Activated CD4-positive, alpha-beta T cell treated with anti-CD3 and anti-CD28 coated beads, Interleukin-2, amount 50 U/mL, for 1 hour (primary cell): ENCODE data around the gene TBL3.

Source experiments
- DNase-seq: peaks from one replicate; pipeline ENCODE4 v3.0.0-alpha.2; 2020

The TBL3 gene

DNA sequence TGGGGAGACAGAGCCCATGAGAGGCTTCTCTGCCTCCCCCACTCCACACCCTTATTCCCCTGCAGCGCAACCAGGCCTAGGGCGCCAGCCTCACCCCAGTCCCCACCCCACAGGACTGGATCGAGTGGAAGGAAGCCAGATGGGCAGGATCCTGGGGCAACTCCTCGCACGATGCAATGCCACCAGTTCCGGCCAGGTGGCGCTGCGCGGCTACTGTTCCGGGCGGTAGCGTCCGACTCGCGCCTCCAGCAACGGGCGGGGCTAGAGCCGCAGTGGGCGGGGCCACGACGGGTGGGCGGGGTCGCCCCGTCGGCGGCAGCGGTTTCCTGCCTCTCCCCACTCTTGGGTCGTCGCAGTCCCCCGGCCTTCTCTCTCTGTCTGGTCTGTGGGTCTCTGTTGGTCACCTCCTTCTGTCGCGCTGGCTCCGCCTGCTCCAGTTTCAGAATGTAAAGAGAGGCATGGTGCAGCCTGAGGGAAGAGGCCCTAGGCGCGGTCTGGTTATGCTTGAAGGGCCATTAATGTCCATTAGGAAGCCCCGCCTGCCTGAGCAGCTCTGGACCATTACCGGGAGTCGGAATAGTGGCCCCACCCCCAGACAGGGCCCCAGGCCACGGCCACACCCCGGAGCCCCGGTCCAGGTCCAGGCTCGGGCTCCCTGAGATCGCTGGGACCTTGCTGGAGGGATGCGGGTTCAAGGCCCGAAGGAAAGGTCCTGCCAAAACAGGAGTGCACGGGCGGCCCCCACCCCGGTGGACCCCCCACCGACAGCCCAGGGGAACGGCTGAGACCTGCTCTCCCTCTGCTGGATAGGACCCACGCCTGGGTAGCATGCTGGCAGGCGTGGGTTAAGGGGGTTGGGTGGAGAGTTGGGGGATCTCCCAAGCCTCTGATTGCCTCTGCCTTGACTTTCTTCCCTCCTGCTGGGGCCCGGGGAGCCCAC, 51.5 kb downstream of the TBL3 start:
- peak; percentile 95 for DNase-seq

DNA sequence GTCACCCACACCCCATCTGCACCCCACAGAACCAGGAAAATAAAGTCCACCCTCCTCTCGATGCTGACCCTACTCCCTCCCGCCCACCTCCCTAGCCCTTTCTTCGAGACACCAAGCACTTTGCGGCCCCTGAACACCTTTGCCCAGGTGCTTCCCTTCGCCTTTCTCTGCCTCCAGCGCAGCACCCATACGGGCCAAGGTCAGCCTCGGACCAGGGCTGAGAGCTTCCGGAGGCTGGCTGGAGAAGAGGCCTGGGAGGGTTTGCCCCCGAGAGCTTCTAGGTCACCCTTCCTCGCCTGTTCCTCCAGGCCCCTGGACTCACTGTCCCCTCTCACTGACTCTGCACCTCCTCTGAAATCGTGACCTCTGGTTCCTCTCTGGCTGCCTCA, 52.2 kb downstream of the TBL3 start:
- DNase-seq: no peak

DNA sequence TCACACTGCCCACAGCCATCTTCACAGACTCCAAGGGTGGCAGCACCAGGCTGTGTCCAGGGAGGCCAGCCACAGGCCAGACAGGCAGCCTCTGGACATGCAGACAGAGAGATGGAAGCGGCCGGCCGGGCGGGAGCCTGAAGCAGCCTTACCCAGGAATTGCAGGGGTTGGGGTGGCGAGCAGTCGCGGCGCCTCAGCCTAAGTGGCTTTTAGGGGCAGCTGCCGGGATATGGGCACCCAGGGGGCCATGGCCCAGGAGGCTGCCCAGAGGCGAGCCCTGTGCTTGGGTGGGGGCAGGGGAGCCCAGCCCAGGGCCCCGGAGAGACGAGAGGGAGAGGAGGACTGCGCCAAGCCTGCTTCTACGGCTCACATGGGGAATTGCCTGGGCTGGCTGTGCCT, 53.4 kb downstream of the TBL3 start:
- DNase-seq: no peak

DNA sequence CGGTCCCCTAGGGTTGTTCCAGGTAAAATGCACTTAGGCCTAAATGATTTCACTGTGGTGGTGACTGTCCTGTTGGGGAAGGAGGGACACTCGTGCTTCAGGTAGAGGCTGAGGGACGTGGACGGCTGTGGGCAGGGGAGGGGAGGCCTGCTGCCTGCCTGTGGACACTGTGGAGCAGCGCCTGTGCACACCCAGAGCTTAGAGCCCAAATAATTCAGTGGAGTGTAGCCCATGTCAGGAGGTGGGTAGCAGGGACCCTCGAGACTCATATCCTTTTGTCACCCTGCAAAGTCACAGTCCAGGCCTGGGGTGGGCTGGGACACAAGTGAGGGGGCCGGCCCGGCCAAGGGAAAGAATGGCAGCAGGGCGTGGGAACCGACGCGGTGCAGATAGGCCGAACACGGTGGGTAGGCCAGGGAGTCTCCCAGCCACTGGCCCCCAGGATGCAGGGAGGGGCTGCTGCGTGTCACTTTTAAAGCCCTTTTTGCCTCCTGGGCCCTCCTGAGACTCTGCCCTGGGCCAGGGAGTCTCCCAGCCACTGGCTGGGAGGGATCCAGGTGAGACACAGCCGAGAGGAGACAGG, 54.1 kb downstream of the TBL3 start:
- DNase-seq: no peak

DNA sequence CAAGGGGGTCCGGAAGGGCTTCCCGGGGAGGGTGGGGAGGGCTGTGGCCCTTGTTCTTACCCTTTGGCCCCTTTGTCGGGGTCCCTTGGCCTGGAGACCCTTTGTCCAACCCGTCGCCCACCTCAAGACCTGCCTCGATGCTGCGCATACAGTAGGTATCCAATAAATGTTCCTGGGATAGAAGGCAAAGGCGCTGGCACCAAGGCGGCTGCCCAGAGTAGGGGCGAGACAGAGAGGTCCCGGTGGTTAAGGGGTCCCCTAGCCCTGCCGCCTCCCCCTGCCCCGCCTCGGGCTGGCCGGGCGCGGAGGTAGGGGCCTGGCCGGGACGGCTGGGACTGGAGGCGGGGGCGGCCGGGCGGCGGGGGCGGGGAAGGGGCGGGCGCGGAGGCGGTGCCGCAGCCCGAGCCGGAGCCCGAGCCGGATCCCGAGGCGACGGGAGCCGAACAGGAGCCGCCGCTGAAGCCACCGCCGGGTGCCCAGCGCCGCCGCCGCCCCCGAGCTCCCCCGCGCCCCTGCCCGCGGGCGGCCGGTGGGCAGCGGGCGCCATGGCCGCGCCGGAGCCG, 54.7 kb downstream of the TBL3 start, which contains the start of gene NHERF2:
NHERF2 (plus strand) TSS at position 442 of the 563 bp plus-strand sequence; CDS start at position 546, 104 bp downstream.
- no peak for DNase-seq

DNA sequence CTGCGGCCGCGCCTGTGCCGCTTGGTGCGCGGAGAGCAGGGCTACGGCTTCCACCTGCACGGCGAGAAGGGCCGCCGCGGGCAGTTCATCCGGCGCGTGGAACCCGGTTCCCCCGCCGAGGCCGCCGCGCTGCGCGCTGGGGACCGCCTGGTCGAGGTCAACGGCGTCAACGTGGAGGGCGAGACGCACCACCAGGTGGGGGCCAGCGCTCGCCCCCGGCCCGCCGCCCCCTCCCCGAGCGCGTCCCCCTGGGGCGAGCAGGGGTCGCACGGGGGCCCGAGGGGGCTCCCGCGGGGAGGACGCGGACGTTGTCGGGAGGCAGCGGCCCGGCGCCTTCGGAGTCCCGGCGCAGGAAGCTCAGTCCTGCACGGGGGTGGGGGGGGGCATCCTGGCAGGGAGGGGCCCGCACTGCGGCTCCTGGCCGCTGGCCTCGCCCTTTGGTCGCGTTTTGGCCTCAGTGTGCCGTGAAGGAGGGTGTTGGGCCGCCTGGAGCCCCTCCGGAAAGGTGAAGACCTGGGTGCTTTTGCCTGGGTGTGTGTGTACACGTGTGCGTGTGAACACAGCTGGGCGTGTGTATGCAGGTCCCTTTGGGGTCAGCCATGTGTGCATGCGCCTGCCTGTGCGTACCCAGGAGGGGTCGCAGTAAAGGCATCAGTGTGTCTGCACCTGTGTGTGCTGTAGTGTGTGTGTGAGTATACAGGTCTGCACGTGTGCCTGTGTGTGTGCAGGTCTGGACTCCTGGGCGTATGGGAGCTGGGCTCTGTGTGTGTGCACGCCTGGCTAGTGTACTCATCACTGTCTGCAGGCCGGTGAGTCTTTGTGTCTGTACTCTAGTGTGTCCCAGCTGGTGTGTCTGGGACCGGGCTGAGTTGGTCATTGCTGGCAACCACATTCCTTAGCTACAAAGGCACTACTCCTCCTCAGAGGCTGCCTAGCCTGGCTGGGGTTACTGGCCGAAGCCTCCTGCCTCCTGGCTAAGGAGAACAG, 55.5 kb downstream of the TBL3 start:
- no peak for DNase-seq

DNA sequence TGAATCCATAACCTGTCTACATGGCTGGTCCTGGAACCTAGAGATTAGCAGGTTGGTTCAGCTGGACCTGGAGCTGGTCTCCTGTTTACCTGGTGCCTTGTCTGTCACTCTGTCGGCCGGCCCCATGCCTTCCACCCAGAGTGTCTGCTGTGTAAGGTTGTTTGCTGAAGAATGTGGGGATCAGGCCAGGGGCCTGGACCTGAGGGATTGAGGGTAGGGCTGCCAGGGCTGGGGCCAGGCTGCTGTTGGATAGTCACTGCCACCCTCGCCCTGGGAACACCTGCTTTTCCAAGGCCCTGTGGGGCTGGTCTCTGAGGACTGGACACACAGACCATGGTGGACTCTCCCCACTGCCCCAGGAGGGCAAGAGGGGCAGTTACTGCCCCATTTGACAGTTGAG, 56.3 kb downstream of the TBL3 start:
- DNase-seq: no peak

DNA sequence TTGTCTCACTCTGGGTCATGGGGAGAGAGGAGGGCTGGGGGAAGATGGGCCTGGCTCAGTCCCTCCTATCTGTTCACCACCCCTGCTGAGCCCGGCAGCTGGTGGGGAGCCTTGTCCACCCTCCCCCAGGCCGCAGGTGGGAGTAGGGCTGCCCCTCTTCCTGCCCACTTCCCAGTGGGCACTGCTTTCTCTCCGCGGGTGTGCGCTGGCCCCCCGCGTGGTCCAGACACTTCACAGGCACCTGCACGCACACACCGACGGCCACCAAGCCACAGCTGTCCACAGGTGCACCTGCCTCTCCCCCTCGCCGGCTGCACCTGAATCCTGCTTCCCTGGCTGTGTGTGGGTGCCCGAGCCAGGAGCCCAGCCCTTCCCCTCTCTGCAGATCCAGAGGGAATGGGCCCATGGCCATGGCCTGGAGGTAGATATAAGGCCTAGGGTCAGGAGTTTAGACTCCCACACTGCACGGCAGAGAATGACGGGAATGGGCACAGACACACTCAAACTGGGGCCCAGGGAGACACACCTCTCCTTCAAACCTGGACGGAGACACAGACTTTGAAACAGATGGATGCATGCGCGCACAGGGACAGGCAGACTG, 56.9 kb downstream of the TBL3 start:
- no peak for DNase-seq

DNA sequence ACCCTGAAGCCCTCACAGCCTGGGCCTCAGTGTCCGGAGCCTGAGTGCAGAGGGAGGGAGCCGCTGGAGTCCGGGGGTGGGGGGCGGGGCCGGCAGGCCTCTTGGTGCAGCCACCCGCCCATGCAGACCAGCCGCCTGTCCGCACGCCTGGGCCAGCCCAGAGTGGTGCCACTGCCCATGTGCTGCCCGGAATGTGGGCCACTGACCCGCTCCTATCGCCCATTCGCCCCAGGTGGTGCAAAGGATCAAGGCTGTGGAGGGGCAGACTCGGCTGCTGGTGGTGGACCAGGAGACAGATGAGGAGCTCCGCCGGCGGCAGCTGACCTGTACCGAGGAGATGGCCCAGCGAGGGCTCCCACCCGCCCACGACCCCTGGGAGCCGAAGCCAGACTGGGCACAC, 57.5 kb downstream of the TBL3 start:
- no peak for DNase-seq

DNA sequence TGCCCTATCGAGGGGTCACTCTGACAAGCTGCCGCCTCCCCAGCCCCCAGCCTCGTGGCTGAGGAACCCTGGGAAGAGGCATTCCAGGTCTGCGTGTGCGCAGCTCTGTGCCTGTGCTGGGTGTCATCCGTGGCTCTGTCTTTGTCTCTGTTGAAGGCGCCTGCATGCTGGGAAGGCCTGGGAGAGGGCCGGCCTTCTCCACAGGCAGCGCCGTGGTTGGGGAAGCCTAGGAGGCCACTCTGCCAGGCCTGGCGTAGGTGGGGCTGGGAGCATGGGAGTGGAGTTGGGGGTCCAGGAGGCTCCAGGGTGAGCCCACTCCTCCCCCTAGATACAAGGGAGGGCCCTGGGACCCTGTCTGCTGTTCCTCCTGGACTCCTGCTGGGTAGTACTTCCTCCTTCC, 58.2 kb downstream of the TBL3 start:
- no peak for DNase-seq

DNA sequence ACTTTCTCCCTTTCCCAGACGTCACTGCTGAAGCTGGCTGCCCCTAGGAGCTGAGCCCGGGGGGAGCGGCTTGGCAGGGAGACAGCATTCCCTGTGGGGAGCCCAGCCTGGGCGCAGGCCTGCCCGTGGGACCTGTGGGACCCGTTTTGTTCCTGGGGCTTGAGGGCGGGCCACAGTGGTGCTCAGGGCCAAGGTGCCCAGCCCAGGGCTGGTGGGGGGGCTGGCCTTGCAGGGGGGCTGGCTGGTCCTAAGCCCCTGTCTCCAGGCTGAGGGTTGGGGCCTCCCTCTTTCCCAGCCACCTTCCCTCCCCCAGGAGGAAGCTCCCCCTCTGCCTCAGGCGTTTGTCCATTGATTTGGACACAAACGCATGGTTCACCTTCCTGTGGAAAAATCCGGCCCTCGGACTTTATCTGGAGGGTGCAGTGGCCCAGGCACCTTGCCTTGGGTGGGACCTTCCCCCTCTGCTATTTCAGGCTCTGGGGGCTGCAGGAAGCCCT, 59.3 kb downstream of the TBL3 start:
- DNase-seq: no peak
